WTC11 (cell line): Measurements from ENCODE around the gene ATP5MC2. TPM values are rescaled to one million over a fixed set of nuclear protein-coding genes. Genes with fewer than 3 reads are reported as not detected.

ENCODE experiments used
- ATAC-seq: fragments of 200-7000 bp; cut with Tn5 transposase; 2 replicates; pipeline ENCODE4 v1.10.0; 2021; ENCODE audit warnings: mild to moderate bottlenecking, moderate library complexity
- CTCF ChIA-PET: fragments of 300-600 bp; sonication (Branson Sonifier 250); formaldehyde crosslinking; loops from one replicate; lab custom pipeline; 2021; ENCODE audit warnings: antibody characterized with exemption; lab: Charles Lee
- POLR2A ChIA-PET: fragments of 350-600 bp; sonication (Branson Sonifier 250); formaldehyde crosslinking; loops from one replicate; lab custom pipeline; 2021; ENCODE audit warnings: antibody characterized with exemption; lab: Charles Lee
- DNase-seq: peaks from one replicate; pipeline ENCODE4 v3.0.0; 2021; ENCODE audit warnings: low spot score
- H3K27ac Mint-ChIP-seq: 2 replicates; pipeline ENCODE4 v1.8.0; 2021; ENCODE audit warnings: mixed read lengths
- H3K27me3 Mint-ChIP-seq: 2 replicates; pipeline ENCODE4 v1.8.0; 2021; ENCODE audit warnings: low read depth, mild to moderate bottlenecking, moderate library complexity, mixed read lengths
- H3K36me3 Mint-ChIP-seq: 2 replicates; pipeline ENCODE4 v1.8.0; 2021; ENCODE audit warnings: mixed read lengths
- H3K4me1 Mint-ChIP-seq: 2 replicates; pipeline ENCODE4 v1.8.0; 2022; ENCODE audit warnings: mixed read lengths
- H3K4me3 Mint-ChIP-seq: 2 replicates; pipeline ENCODE4 v1.8.0; 2021; ENCODE audit warnings: mild to moderate bottlenecking, moderate library complexity, mixed read lengths
- H3K9me3 Mint-ChIP-seq: 2 replicates; pipeline ENCODE4 v1.8.0; 2021; ENCODE audit warnings: mixed read lengths
- ATF2 ChIP-seq: sonication (generic); formaldehyde crosslinking; IDR thresholded peaks from 2 replicates; pipeline ENCODE4 v1.8.1; 2022; ENCODE audit warnings: low read depth, missing genetic modification reagents, borderline replicate concordance
- CREM ChIP-seq: sonication (generic); formaldehyde crosslinking; IDR thresholded peaks from 2 replicates; pipeline ENCODE4 v1.8.1; 2022; ENCODE audit warnings: mild to moderate bottlenecking, missing genetic modification reagents, moderate library complexity
- ELF4 ChIP-seq: sonication (generic); formaldehyde crosslinking; IDR thresholded peaks from 2 replicates; pipeline ENCODE4 v1.8.1; 2022; ENCODE audit warnings: low read depth, mild to moderate bottlenecking, moderate library complexity, missing genetic modification reagents
- ESRRA ChIP-seq: sonication (generic); formaldehyde crosslinking; IDR thresholded peaks from 2 replicates; pipeline ENCODE4 v1.8.1; 2022; ENCODE audit warnings: mild to moderate bottlenecking, missing genetic modification reagents, borderline replicate concordance
- ETV6 ChIP-seq: sonication (generic); formaldehyde crosslinking; IDR thresholded peaks from 2 replicates; pipeline ENCODE4 v1.8.1; 2022; ENCODE audit warnings: mild to moderate bottlenecking, missing genetic modification reagents
- MLX ChIP-seq: sonication (generic); formaldehyde crosslinking; IDR thresholded peaks from 2 replicates; pipeline ENCODE4 v1.8.1; 2023; ENCODE audit warnings: mild to moderate bottlenecking, missing genetic modification reagents, moderate library complexity
- NFATC4 ChIP-seq: fragments of 250-450 bp; sonication (Bioruptor Pico); IDR thresholded peaks from 2 replicates; pipeline ENCODE4 v1.9.0; 2021; ENCODE audit warnings: mild to moderate bottlenecking
- OVOL2 ChIP-seq: fragments of 250-450 bp; sonication (Bioruptor Pico); IDR thresholded peaks from 2 replicates; pipeline ENCODE4 v1.9.0; 2021; ENCODE audit warnings: mild to moderate bottlenecking, borderline replicate concordance
- RORB ChIP-seq: fragments of 250-450 bp; sonication (Bioruptor Pico); IDR thresholded peaks from 2 replicates; pipeline ENCODE4 v1.9.0; 2021; ENCODE audit warnings: mild to moderate bottlenecking
- SP1 ChIP-seq: sonication (generic); formaldehyde crosslinking; conservative IDR thresholded peaks from 2 replicates; pipeline ENCODE4 v1.8.1; 2022; ENCODE audit warnings: missing genetic modification reagents
- TCF7 ChIP-seq: sonication (generic); formaldehyde crosslinking; IDR thresholded peaks from 2 replicates; pipeline ENCODE4 v1.8.0; 2022; ENCODE audit warnings: mild to moderate bottlenecking, low read depth, missing genetic modification reagents, moderate library complexity
- TEAD4 ChIP-seq: sonication (generic); formaldehyde crosslinking; IDR thresholded peaks from 2 replicates; pipeline ENCODE4 v1.8.0; 2022; ENCODE audit warnings: mild to moderate bottlenecking, missing genetic modification reagents
- TP53 ChIP-seq: sonication (generic); formaldehyde crosslinking; IDR thresholded peaks from 2 replicates; pipeline ENCODE4 v1.8.1; 2023; ENCODE audit warnings: mild to moderate bottlenecking, missing genetic modification reagents
- ZBTB21 ChIP-seq: sonication (generic); formaldehyde crosslinking; IDR thresholded peaks from 2 replicates; pipeline ENCODE4 v1.8.1; 2023; ENCODE audit warnings: mild to moderate bottlenecking, missing genetic modification reagents, borderline replicate concordance
- ZMAT4 ChIP-seq: fragments of 250-450 bp; sonication (Bioruptor Pico); IDR thresholded peaks from 2 replicates; pipeline ENCODE4 v1.9.0; 2021; ENCODE audit warnings: mild to moderate bottlenecking
- ZNF138 ChIP-seq: sonication (generic); formaldehyde crosslinking; conservative IDR thresholded peaks from 2 replicates; pipeline ENCODE4 v1.8.1; 2022; ENCODE audit warnings: mild to moderate bottlenecking, moderate library complexity, missing genetic modification reagents
- ZNF219 ChIP-seq: sonication (generic); formaldehyde crosslinking; IDR thresholded peaks from 2 replicates; pipeline ENCODE4 v1.8.0; 2023; ENCODE audit warnings: missing genetic modification reagents, mild to moderate bottlenecking, borderline replicate concordance
- ZNF671 ChIP-seq: fragments of 250-450 bp; sonication (Bioruptor Pico); IDR thresholded peaks from 2 replicates; pipeline ENCODE4 v1.8.0; 2021; ENCODE audit warnings: mild to moderate bottlenecking
- total RNA-seq: library from RNA; stranded (reverse); gene quantifications from 3 replicates; pipeline ENCODE4 v1.2.3, GENCODE V29; 2021
- TF ChIP-seq, protein P1 (sequence below): sonication (generic); formaldehyde crosslinking; IDR thresholded peaks from 2 replicates; pipeline ENCODE4 v1.8.1; 2023; ENCODE audit warnings: mild to moderate bottlenecking, missing genetic modification reagents, moderate library complexity
- TF ChIP-seq, protein P2 (sequence below): sonication (generic); formaldehyde crosslinking; IDR thresholded peaks from 2 replicates; pipeline ENCODE4 v1.8.0; 2022; ENCODE audit warnings: mild to moderate bottlenecking, missing genetic modification reagents
- TF ChIP-seq, protein P3 (sequence below): sonication (generic); formaldehyde crosslinking; IDR thresholded peaks from 2 replicates; pipeline ENCODE4 v1.8.1; 2023; ENCODE audit warnings: mild to moderate bottlenecking, missing genetic modification reagents
- TF ChIP-seq, protein P4 (sequence below): fragments of 250-450 bp; sonication (Bioruptor Pico); IDR thresholded peaks from 2 replicates; pipeline ENCODE4 v1.8.0; 2021; ENCODE audit warnings: mild to moderate bottlenecking
- TF ChIP-seq, protein P5 (sequence below): sonication (generic); formaldehyde crosslinking; IDR thresholded peaks from 2 replicates; pipeline ENCODE4 v1.8.1; 2023; ENCODE audit warnings: mild to moderate bottlenecking, missing genetic modification reagents, borderline replicate concordance

Gene ATP5MC2
- total RNA-seq, 1 experiment from 2014 or later: 411 TPM

DNA sequence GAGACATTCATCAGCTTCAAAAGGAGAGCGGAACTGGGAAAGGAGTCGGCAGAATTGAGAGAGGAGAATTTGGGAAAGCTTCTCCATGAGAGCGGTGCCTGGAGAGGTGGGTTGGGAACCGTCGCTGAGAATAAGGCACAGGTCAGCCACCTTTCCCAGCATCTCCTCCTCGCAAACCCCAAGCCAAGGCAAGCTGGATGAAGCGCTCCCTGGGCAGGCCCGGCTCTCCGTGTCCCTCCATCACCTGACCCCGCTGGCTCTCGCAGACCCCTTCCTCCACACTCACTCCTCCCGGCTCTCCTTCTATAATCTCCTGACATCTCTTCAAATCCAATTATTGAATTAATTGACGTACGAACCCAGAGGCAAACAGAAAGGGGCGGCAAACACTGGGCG is 18.9 kb upstream of the ATP5MC2 start:
- H3K4me3 Mint-ChIP-seq: peak overlapping the region; percentile 78
- H3K9me3 Mint-ChIP-seq: peaks cover 4% of the 10 kb centered on the region; the same call in 1 of the 2 replicates
- no peak for TF ChIP-seq SP1 (CRISPR knock-in tag)
- no peak for TF ChIP-seq ATF2 (CRISPR knock-in tag)
- TF ChIP-seq, protein P1, sequence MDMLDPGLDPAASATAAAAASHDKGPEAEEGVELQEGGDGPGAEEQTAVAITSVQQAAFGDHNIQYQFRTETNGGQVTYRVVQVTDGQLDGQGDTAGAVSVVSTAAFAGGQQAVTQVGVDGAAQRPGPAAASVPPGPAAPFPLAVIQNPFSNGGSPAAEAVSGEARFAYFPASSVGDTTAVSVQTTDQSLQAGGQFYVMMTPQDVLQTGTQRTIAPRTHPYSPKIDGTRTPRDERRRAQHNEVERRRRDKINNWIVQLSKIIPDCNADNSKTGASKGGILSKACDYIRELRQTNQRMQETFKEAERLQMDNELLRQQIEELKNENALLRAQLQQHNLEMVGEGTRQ (CRISPR knock-in tag): no peak; the same call in 1 of the 2 replicates
- no peak for TF ChIP-seq RORB
- TF ChIP-seq CREM (CRISPR knock-in tag): no peak
- TF ChIP-seq ETV6 (CRISPR knock-in tag): no peak; the same call in 1 of the 2 replicates
- TF ChIP-seq ZNF671 (CRISPR knock-in tag): no peak
- TF ChIP-seq, protein P2, sequence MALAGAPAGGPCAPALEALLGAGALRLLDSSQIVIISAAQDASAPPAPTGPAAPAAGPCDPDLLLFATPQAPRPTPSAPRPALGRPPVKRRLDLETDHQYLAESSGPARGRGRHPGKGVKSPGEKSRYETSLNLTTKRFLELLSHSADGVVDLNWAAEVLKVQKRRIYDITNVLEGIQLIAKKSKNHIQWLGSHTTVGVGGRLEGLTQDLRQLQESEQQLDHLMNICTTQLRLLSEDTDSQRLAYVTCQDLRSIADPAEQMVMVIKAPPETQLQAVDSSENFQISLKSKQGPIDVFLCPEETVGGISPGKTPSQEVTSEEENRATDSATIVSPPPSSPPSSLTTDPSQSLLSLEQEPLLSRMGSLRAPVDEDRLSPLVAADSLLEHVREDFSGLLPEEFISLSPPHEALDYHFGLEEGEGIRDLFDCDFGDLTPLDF (CRISPR knock-in tag): no peak
- TF ChIP-seq OVOL2 (CRISPR knock-in tag): no peak
- TF ChIP-seq, protein P3, sequence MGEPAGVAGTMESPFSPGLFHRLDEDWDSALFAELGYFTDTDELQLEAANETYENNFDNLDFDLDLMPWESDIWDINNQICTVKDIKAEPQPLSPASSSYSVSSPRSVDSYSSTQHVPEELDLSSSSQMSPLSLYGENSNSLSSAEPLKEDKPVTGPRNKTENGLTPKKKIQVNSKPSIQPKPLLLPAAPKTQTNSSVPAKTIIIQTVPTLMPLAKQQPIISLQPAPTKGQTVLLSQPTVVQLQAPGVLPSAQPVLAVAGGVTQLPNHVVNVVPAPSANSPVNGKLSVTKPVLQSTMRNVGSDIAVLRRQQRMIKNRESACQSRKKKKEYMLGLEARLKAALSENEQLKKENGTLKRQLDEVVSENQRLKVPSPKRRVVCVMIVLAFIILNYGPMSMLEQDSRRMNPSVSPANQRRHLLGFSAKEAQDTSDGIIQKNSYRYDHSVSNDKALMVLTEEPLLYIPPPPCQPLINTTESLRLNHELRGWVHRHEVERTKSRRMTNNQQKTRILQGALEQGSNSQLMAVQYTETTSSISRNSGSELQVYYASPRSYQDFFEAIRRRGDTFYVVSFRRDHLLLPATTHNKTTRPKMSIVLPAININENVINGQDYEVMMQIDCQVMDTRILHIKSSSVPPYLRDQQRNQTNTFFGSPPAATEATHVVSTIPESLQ (CRISPR knock-in tag): no peak
- no peak for TF ChIP-seq ZBTB21 (CRISPR knock-in tag)
- peaks cover 35% of the 10 kb centered on the region for H3K4me1 Mint-ChIP-seq
- ATAC-seq (peak; percentile 27), DNase-seq (peak; percentile 53)
- ChIA-PET POLR2A (interaction anchor here (0.9 kb wide), 2 partner anchors 52 to 243 kb away, joined by 3 read pairs; no protein-coding TSS in a partner anchor), CTCF (interaction anchor here (0.8 to 8.4 kb wide), 8 partner anchors 8 to 151 kb away, joined by 3 to 232 read pairs (median 9); partner anchors contain the start of gene ATP5MC2)
- H3K27ac Mint-ChIP-seq: peak overlapping the region; percentile 14; the same call in 1 of the 2 replicates
- H3K27me3 Mint-ChIP-seq: peaks cover 47% of the 10 kb centered on the region
- no peaks in the 10 kb centered on the region for H3K36me3 Mint-ChIP-seq

DNA sequence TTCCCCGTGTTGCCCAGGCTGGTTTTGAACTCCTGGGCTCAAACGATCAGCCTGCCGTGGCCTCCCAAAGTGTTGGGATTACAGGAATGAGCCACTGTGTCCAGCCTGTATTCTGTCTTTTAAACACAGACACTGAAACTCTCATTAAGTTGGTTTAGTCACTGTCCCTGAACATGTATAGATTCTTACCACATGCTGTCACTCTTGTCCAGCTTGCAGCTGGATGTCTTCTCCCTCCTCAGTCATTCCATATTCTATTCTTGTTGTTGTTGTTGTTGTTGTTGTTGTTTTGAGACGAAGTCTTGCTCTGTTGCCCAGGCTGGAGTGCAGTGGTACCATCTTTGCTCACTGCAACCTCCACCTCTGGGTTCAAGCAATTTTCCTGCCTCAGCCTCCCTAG is 12.3 kb upstream of the ATP5MC2 start:
- H3K27ac Mint-ChIP-seq: no peak overlapping the region
- ChIA-PET POLR2A (no interaction called here), CTCF (interaction anchor here (1.0 kb wide), 1 partner anchor 55 kb away, joined by 4 read pairs; no protein-coding TSS in a partner anchor)
- no peaks in the 10 kb centered on the region for H3K36me3 Mint-ChIP-seq
- no peaks in the 10 kb centered on the region; the same call in 1 of the 2 replicates for H3K27me3 Mint-ChIP-seq
- peaks cover 12% of the 10 kb centered on the region for H3K4me1 Mint-ChIP-seq
- H3K4me3 Mint-ChIP-seq: no peak overlapping the region
- peaks cover 4% of the 10 kb centered on the region; the same call in 1 of the 2 replicates for H3K9me3 Mint-ChIP-seq
- ATAC-seq (no peak), DNase-seq (no peak)
- TF ChIP-seq TP53: no peak
- TF ChIP-seq, protein P4, sequence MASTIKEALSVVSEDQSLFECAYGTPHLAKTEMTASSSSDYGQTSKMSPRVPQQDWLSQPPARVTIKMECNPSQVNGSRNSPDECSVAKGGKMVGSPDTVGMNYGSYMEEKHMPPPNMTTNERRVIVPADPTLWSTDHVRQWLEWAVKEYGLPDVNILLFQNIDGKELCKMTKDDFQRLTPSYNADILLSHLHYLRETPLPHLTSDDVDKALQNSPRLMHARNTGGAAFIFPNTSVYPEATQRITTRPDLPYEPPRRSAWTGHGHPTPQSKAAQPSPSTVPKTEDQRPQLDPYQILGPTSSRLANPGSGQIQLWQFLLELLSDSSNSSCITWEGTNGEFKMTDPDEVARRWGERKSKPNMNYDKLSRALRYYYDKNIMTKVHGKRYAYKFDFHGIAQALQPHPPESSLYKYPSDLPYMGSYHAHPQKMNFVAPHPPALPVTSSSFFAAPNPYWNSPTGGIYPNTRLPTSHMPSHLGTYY (CRISPR knock-in tag): no peak
- TF ChIP-seq SP1 (CRISPR knock-in tag): no peak
- no peak for TF ChIP-seq ZNF219 (CRISPR knock-in tag)
- TF ChIP-seq TEAD4 (CRISPR knock-in tag): no peak
- TF ChIP-seq ELF4 (CRISPR knock-in tag): no peak
- TF ChIP-seq NFATC4: no peak
- TF ChIP-seq CREM (CRISPR knock-in tag): no peak
- TF ChIP-seq ESRRA (CRISPR knock-in tag): no peak
- TF ChIP-seq ZNF138 (CRISPR knock-in tag): no peak
- TF ChIP-seq ETV6 (CRISPR knock-in tag): no peak
- TF ChIP-seq MLX: no peak
- TF ChIP-seq ZMAT4 (CRISPR knock-in tag): no peak
- TF ChIP-seq TCF7 (CRISPR knock-in tag): no peak
- TF ChIP-seq, protein P5, sequence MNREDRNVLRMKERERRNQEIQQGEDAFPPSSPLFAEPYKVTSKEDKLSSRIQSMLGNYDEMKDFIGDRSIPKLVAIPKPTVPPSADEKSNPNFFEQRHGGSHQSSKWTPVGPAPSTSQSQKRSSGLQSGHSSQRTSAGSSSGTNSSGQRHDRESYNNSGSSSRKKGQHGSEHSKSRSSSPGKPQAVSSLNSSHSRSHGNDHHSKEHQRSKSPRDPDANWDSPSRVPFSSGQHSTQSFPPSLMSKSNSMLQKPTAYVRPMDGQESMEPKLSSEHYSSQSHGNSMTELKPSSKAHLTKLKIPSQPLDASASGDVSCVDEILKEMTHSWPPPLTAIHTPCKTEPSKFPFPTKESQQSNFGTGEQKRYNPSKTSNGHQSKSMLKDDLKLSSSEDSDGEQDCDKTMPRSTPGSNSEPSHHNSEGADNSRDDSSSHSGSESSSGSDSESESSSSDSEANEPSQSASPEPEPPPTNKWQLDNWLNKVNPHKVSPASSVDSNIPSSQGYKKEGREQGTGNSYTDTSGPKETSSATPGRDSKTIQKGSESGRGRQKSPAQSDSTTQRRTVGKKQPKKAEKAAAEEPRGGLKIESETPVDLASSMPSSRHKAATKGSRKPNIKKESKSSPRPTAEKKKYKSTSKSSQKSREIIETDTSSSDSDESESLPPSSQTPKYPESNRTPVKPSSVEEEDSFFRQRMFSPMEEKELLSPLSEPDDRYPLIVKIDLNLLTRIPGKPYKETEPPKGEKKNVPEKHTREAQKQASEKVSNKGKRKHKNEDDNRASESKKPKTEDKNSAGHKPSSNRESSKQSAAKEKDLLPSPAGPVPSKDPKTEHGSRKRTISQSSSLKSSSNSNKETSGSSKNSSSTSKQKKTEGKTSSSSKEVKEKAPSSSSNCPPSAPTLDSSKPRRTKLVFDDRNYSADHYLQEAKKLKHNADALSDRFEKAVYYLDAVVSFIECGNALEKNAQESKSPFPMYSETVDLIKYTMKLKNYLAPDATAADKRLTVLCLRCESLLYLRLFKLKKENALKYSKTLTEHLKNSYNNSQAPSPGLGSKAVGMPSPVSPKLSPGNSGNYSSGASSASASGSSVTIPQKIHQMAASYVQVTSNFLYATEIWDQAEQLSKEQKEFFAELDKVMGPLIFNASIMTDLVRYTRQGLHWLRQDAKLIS (CRISPR knock-in tag): no peak
